Naive thymus-derived CD8-positive, alpha-beta T cell (primary cell): Measurements from ENCODE around the gene SIX5. TPM values are rescaled to one million over a fixed set of nuclear protein-coding genes. Genes with fewer than 3 reads are reported as not detected.
"Not testable (repeated sequence)": the region's sequence is repeated elsewhere in the genome, so short reads cannot be mapped to it uniquely, and the experiment has no call there.

ENCODE experiments used
- ATAC-seq, 2 donors: fragments of 150-1000 bp; cut with Tn5 transposase in 1 of 2; sonication (Bioruptor Pico), chemical (Tn5 transposase) in 1 of 2; 1 replicate in 1 of 2; 2 replicates in 1 of 2; pipeline ENCODE4 v1.10.0; 2021; ENCODE audit warnings: mild to moderate bottlenecking in 2 of 2, moderate library complexity in 2 of 2
- POLR2A ChIA-PET: fragments of 350-600 bp; sonication (Branson Sonifier 250); formaldehyde crosslinking; loops from one replicate; lab custom pipeline; 2021; ENCODE audit warnings: antibody characterized with exemption; lab: Charles Lee
- DNase-seq, 10 donors: peaks; one replicate each; pipeline versions ENCODE4 v3.0.0 to v3.0.0-alpha.2; 2020 to 2022
- H3K27ac Mint-ChIP-seq, 10 donors: one replicate each; pipeline ENCODE4 v1.8.0; 2020 to 2022; ENCODE audit warnings: mild to moderate bottlenecking in 10 of 10, mixed read lengths in 10 of 10, moderate library complexity in 4 of 10, inconsistent platforms in 1 of 10
- H3K27me3 Mint-ChIP-seq, 5 donors: one replicate each; pipeline ENCODE4 v1.8.0; 2021 to 2022; ENCODE audit warnings: mixed read lengths in 5 of 5
- H3K36me3 Mint-ChIP-seq, 3 donors: one replicate each; pipeline ENCODE4 v1.8.0; 2020 to 2022; ENCODE audit warnings: mixed read lengths in 3 of 3, mild to moderate bottlenecking in 2 of 3, inconsistent platforms in 1 of 3
- H3K4me1 Mint-ChIP-seq, 4 donors: one replicate each; pipeline ENCODE4 v1.8.0; 2021 to 2022; ENCODE audit warnings: mixed read lengths in 4 of 4
- H3K4me3 Mint-ChIP-seq, 10 donors: one replicate each; pipeline ENCODE4 v1.8.0; 2020 to 2022; ENCODE audit warnings: mild to moderate bottlenecking in 10 of 10, mixed read lengths in 10 of 10, moderate library complexity in 6 of 10, inconsistent platforms in 1 of 10
- H3K9me3 Mint-ChIP-seq, 9 donors: one replicate each; pipeline ENCODE4 v1.8.0; 2020 to 2022; ENCODE audit warnings: mixed read lengths in 9 of 9, mild to moderate bottlenecking in 3 of 9, inconsistent platforms in 1 of 9, moderate library complexity in 1 of 9
- polyA plus RNA-seq, 3 donors: library from polyadenylated mRNA; unstranded; fragments of 300-500 nt; fragmentation: Illumina TruSeq; gene quantifications; one replicate each; pipeline ENCODE4 v1.2.3, GENCODE V29; 2021
- total RNA-seq, 8 experiments: library from RNA in 2 of 8; stranded (reverse) in 2 of 8; gene quantifications; one replicate each; pipeline ENCODE4 v1.2.3 and lab custom pipeline; 2021 to 2026

Gene SIX5
- total and polyA plus RNA-seq, 5 experiments from 2014 or later: 0.08 to 1.8 (median 0.11) TPM

GRCh38 chr19:45764475-45764874, 4.6 kb downstream of the SIX5 start:
- H3K4me1 Mint-ChIP-seq: peaks cover 0 to 8% (median 2%) of the 10 kb centered on the region in 4 donors
- no peak for ATAC-seq
- H3K27ac Mint-ChIP-seq: no peak overlapping the region
- H3K4me3 Mint-ChIP-seq: peak overlapping the region in 1 of 10 donors; percentile 29
- POLR2A ChIA-PET: interaction anchor here (0.6 kb wide), 1 partner anchor 50 kb away, joined by 3 read pairs; no protein-coding TSS in a partner anchor
- no peaks in the 10 kb centered on the region for H3K36me3 Mint-ChIP-seq
- H3K27me3 Mint-ChIP-seq: peaks cover 0 to 22% (median 9%) of the 10 kb centered on the region in 5 donors
- DNase-seq: no peak
- no peaks in the 10 kb centered on the region for H3K9me3 Mint-ChIP-seq

GRCh38 chr19:45763691-45764294, 5.3 kb downstream of the SIX5 start:
- ATAC-seq (no peak), DNase-seq (no peak)
- Mint-ChIP-seq H3K27me3 (peaks cover 0 to 22% (median 9%) of the 10 kb centered on the region in 5 donors), H3K9me3 (no peaks in the 10 kb centered on the region), H3K4me3 (no peak overlapping the region), H3K4me1 (peaks cover 0 to 3% (median 2%) of the 10 kb centered on the region in 4 donors), H3K36me3 (no peaks in the 10 kb centered on the region), H3K27ac (no peak overlapping the region)
- POLR2A ChIA-PET: interaction anchor here (0.5 to 0.6 kb wide), 2 partner anchors 31 to 49 kb away, joined by 3 to 4 read pairs; no protein-coding TSS in a partner anchor

- Mint-ChIP-seq H3K4me3 (no peak overlapping the region), H3K9me3 (no peaks in the 10 kb centered on the region), H3K27me3 (peaks cover 0 to 22% (median 9%) of the 10 kb centered on the region in 5 donors), H3K4me1 (peaks cover 0 to 3% (median under 1%) of the 10 kb centered on the region in 4 donors), H3K27ac (no peak overlapping the region), H3K36me3 (no peaks in the 10 kb centered on the region)
- ATAC-seq (no peak), DNase-seq (no peak)
- POLR2A ChIA-PET: interaction anchor here (0.5 to 0.7 kb wide), 2 partner anchors 30 to 100 kb away, joined by 3 to 4 read pairs; no protein-coding TSS in a partner anchor
Measured at GRCh38 chr19:45762870-45763631, 6.0 kb downstream of the SIX5 start.

- H3K27me3 Mint-ChIP-seq: peaks cover 0 to 22% (median 9%) of the 10 kb centered on the region in 5 donors
- H3K27ac Mint-ChIP-seq: no peak overlapping the region
- DNase-seq (no peak), ATAC-seq (no peak)
- H3K4me3 Mint-ChIP-seq: no peak overlapping the region
- POLR2A ChIA-PET: no interaction called here
- no peaks in the 10 kb centered on the region for H3K4me1 Mint-ChIP-seq
- no peaks in the 10 kb centered on the region for H3K9me3 Mint-ChIP-seq
- H3K36me3 Mint-ChIP-seq: no peaks in the 10 kb centered on the region
Measured at GRCh38 chr19:45761714-45762113, 7.3 kb downstream of the SIX5 start.

- Mint-ChIP-seq H3K27me3 (peaks cover 0 to 3% (median 0%) of the 10 kb centered on the region in 5 donors), H3K36me3 (no peaks in the 10 kb centered on the region), H3K4me1 (no peaks in the 10 kb centered on the region), H3K4me3 (peak overlapping the region in 1 of 10 donors; percentile 34), H3K27ac (peak overlapping the region in 1 of 10 donors; percentile 62), H3K9me3 (no peaks in the 10 kb centered on the region)
- DNase-seq (no peak), ATAC-seq (no peak)
- POLR2A ChIA-PET: interaction anchor here (0.9 kb wide), 1 partner anchor 9 kb away, joined by 3 read pairs; no protein-coding TSS in a partner anchor
Measured at GRCh38 chr19:45758921-45759320, 10.1 kb downstream of the SIX5 start.

- Mint-ChIP-seq H3K36me3 (no peaks in the 10 kb centered on the region), H3K9me3 (no peaks in the 10 kb centered on the region)
- POLR2A ChIA-PET: no interaction called here
Measured at GRCh38 chr19:45757695-45758094, 11.4 kb downstream of the SIX5 start.

GRCh38 chr19:45754323-45754722, 14.7 kb downstream of the SIX5 start:
- DNase-seq: no peak
- ATAC-seq: no peak
- Mint-ChIP-seq H3K36me3 (no peaks in the 10 kb centered on the region), H3K9me3 (no peaks in the 10 kb centered on the region), H3K4me3 (no peak overlapping the region), H3K27me3 (peaks cover 0 to 2% (median 0%) of the 10 kb centered on the region in 5 donors), H3K27ac (no peak overlapping the region), H3K4me1 (no peaks in the 10 kb centered on the region)
- POLR2A ChIA-PET: no interaction called here

More at GRCh38 chr19:45757695-45758094, 11.4 kb downstream of the SIX5 start:
- Mint-ChIP-seq H3K4me1 (no peaks in the 10 kb centered on the region), H3K27ac (no peak overlapping the region), H3K4me3 (no peak overlapping the region), H3K27me3 (peaks cover 0 to 3% (median 0%) of the 10 kb centered on the region in 5 donors)
- DNase-seq (no peak), ATAC-seq (no peak)

- POLR2A ChIA-PET: no interaction called here
- Mint-ChIP-seq H3K9me3 (no peaks in the 10 kb centered on the region), H3K27ac (no peak overlapping the region), H3K36me3 (no peaks in the 10 kb centered on the region), H3K4me1 (no peaks in the 10 kb centered on the region), H3K27me3 (peaks cover 0 to 2% (median 0%) of the 10 kb centered on the region in 5 donors), H3K4me3 (no peak overlapping the region)
- DNase-seq (no peak), ATAC-seq (no peak)
Measured at GRCh38 chr19:45753548-45753947, 15.5 kb downstream of the SIX5 start.

GRCh38 chr19:45752639-45753038, 16.4 kb downstream of the SIX5 start:
- Mint-ChIP-seq H3K27me3 (peaks cover 0 to 4% (median 0%) of the 10 kb centered on the region in 5 donors), H3K4me3 (no peak overlapping the region), H3K9me3 (no peaks in the 10 kb centered on the region), H3K27ac (no peak overlapping the region), H3K36me3 (no peaks in the 10 kb centered on the region), H3K4me1 (no peaks in the 10 kb centered on the region)
- POLR2A ChIA-PET: interaction anchor here (0.6 to 0.7 kb wide), 2 partner anchors 21 to 22 kb away, joined by 4 to 5 read pairs; partner anchors contain the start of gene FBXO46
- DNase-seq (no peak), ATAC-seq (no peak)

- H3K9me3 Mint-ChIP-seq, H3K4me3 Mint-ChIP-seq, H3K27ac Mint-ChIP-seq, ATAC-seq, H3K4me1 Mint-ChIP-seq, H3K36me3 Mint-ChIP-seq, POLR2A ChIA-PET, DNase-seq: not testable (repeated sequence)
- H3K27me3 Mint-ChIP-seq: peaks cover 0 to 11% (median 4%) of the 10 kb centered on the region in 5 donors
Measured at GRCh38 chr19:45751483-45751882, 17.6 kb downstream of the SIX5 start.

- DNase-seq (no peak), ATAC-seq (no peak)
- Mint-ChIP-seq H3K36me3 (no peaks in the 10 kb centered on the region), H3K4me1 (no peaks in the 10 kb centered on the region), H3K9me3 (no peaks in the 10 kb centered on the region), H3K27ac (peak overlapping the region in 1 of 10 donors; percentile 38), H3K27me3 (peaks cover 3 to 22% (median 10%) of the 10 kb centered on the region in 5 donors), H3K4me3 (no peak overlapping the region)
- POLR2A ChIA-PET: interaction anchor here (0.6 kb wide), 1 partner anchor 1533 kb away, joined by 3 read pairs; no protein-coding TSS in a partner anchor
Measured at GRCh38 chr19:45747513-45747912, 21.5 kb downstream of the SIX5 start.

- Mint-ChIP-seq H3K27me3 (peaks cover 3 to 22% (median 10%) of the 10 kb centered on the region in 5 donors), H3K4me3 (no peak overlapping the region), H3K27ac (no peak overlapping the region), H3K36me3 (no peaks in the 10 kb centered on the region), H3K9me3 (no peaks in the 10 kb centered on the region), H3K4me1 (no peaks in the 10 kb centered on the region)
- POLR2A ChIA-PET: no interaction called here
- ATAC-seq: no peak
- DNase-seq: no peak
Measured at GRCh38 chr19:45746866-45747265, 22.2 kb downstream of the SIX5 start.

- ATAC-seq (no peak), DNase-seq (no peak)
- Mint-ChIP-seq H3K27ac (no peak overlapping the region), H3K4me3 (no peak overlapping the region), H3K4me1 (no peaks in the 10 kb centered on the region), H3K36me3 (no peaks in the 10 kb centered on the region), H3K9me3 (no peaks in the 10 kb centered on the region), H3K27me3 (peaks cover 3 to 22% (median 10%) of the 10 kb centered on the region in 5 donors)
- POLR2A ChIA-PET: no interaction called here
Measured at GRCh38 chr19:45745606-45746005, 23.4 kb downstream of the SIX5 start.
